Tibial nerve (tissue), 4 donors: ENCODE measurements around the gene MLX. TPM values are rescaled to one million over a fixed set of nuclear protein-coding genes. Genes with fewer than 3 reads are reported as not detected.

ENCODE experiments used
- DNase-seq, 2 donors: peaks; one replicate each; pipeline ENCODE4 v3.0.0-alpha.2; 2019; ENCODE audit warnings: low spot score in 2 of 2
- H3K27ac ChIP-seq, 4 donors: fragments of 200-600 bp; sonication (generic) in 3 of 4; one replicate each; pipeline ENCODE4 v1.5.1; 2017 to 2019; ENCODE audit warnings: mild to moderate bottlenecking in 1 of 4
- H3K27me3 ChIP-seq, 2 donors: fragments of 200-600 bp; sonication (generic) in 1 of 2; one replicate each; pipeline versions ENCODE4 v1.5.1 to v1.6.0; 2017 to 2019
- H3K36me3 ChIP-seq, 3 donors: fragments of 200-600 bp; sonication (generic); one replicate each; pipeline ENCODE4 v1.5.1; 2018 to 2019
- H3K4me1 ChIP-seq, 4 donors: fragments of 200-600 bp; sonication (generic) in 3 of 4; one replicate each; pipeline ENCODE4 v1.5.1; 2017 to 2019
- H3K4me3 ChIP-seq, 4 donors: fragments of 200-600 bp; sonication (generic) in 3 of 4; one replicate each; pipeline ENCODE4 v1.5.1; 2017 to 2019; ENCODE audit warnings: mild to moderate bottlenecking in 1 of 4, moderate library complexity in 1 of 4
- H3K9me3 ChIP-seq, 4 donors: fragments of 200-600 bp; sonication (generic) in 3 of 4; one replicate each; pipeline ENCODE4 v1.5.1; 2017 to 2019
- EP300 ChIP-seq, 2 donors: sonication (generic); formaldehyde crosslinking; IDR thresholded peaks; one replicate each; pipeline ENCODE4 v1.6.1; 2017; ENCODE audit warnings: antibody characterized with exemption in 2 of 2, mild to moderate bottlenecking in 1 of 2
- POLR2A ChIP-seq, 2 donors: fragments of 450-650 bp; IDR thresholded peaks; one replicate each; pipeline ENCODE4 v1.6.1; 2017; ENCODE audit warnings: antibody characterized with exemption in 2 of 2, mild to moderate bottlenecking in 2 of 2, moderate library complexity in 2 of 2
- WGBS, 2 donors: methylation state at CpG; one replicate each; pipeline ENCODE4 v1.1.5; 2018; 5-methylcytosine and 5-hydroxymethylcytosine counted together
- total RNA-seq, 4 donors: library from RNA; depleted of rRNA; stranded (reverse); fragments of >200 nt; gene quantifications; one replicate each; pipeline ENCODE4 v1.1.0, GENCODE V29; 2016
- TF ChIP-seq, protein P1 (sequence below), 5 experiments: fragments of 200-600 bp in 3 of 5; fragments of 450-650 bp in 2 of 5; sonication (generic) in 3 of 5; IDR thresholded peaks; one replicate each; pipeline ENCODE4 v1.5.1; 2016 to 2019; ENCODE audit warnings: antibody characterized with exemption in 5 of 5, mild to moderate bottlenecking in 3 of 5, moderate library complexity in 2 of 5

MLX gene
- total RNA-seq, 4 donors from 2014 or later, result 31.8 to 44.4 (median 39.1) TPM

DNA sequence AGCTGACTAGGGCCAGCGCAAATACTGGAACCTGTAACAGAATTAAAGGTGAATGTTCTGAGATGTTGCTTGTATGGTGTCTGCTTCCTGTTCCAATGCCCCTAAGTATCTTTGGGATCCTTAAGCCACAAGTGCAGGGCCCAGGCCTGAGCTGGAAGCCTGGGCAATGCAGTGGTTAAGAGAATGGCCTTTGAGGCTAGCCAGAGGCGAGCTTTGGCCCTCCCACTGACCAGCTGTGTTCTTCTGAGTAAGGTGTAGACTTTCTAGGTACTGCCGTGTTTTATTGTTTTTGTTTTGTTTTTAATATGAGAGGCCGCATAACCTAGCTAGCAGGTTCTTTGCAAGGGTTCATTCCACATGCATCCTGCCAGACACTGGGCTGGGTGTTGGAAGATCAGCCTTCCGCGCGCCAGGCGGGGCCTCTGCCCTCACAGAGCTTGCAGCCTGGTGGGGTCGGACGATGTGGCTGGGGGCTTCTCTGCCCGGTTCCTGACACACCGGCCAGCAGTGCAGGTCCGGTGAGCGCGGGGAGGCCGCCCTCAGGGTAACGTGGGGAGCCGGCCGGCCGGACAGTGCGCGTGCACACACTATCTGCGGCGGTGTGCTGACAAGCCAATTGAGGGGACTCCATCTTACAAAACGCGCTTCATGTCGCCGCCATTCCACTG, 551 bp upstream of the MLX start:
- H3K36me3 ChIP-seq, result peaks cover 0 to 56% (median 28%) of the 10 kb centered on the region in 3 donors
- H3K4me3 ChIP-seq, result peak overlapping the region; percentile 76 to 95 (median 90)
- H3K4me1 ChIP-seq, result peaks cover 0 to 60% (median 39%) of the 10 kb centered on the region in 4 donors
- H3K9me3 ChIP-seq, result no peaks in the 10 kb centered on the region
- 50 to 56% methylated on average over 11 to 12 of the region's 28 CpGs for WGBS, 2 donors
- peak overlapping the region; percentile 81 to 96 (median 94) for H3K27ac ChIP-seq
- TF ChIP-seq, protein P1, sequence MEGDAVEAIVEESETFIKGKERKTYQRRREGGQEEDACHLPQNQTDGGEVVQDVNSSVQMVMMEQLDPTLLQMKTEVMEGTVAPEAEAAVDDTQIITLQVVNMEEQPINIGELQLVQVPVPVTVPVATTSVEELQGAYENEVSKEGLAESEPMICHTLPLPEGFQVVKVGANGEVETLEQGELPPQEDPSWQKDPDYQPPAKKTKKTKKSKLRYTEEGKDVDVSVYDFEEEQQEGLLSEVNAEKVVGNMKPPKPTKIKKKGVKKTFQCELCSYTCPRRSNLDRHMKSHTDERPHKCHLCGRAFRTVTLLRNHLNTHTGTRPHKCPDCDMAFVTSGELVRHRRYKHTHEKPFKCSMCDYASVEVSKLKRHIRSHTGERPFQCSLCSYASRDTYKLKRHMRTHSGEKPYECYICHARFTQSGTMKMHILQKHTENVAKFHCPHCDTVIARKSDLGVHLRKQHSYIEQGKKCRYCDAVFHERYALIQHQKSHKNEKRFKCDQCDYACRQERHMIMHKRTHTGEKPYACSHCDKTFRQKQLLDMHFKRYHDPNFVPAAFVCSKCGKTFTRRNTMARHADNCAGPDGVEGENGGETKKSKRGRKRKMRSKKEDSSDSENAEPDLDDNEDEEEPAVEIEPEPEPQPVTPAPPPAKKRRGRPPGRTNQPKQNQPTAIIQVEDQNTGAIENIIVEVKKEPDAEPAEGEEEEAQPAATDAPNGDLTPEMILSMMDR (IDR thresholded peaks at IDR 0.05), result no peak
- TF ChIP-seq EP300 (IDR thresholded peaks at IDR 0.05) (no peak), POLR2A (IDR thresholded peaks at IDR 0.05) (no peak)
- DNase-seq, result no peak
- no peaks in the 10 kb centered on the region for H3K27me3 ChIP-seq

GRCh38 chr17:42568341-42569111, 1.6 kb downstream of the MLX start:
- no peak overlapping the region for H3K4me3 ChIP-seq
- H3K4me1 ChIP-seq, result peaks cover 0 to 46% (median 26%) of the 10 kb centered on the region in 4 donors
- no peak for DNase-seq
- peaks cover 2 to 78% (median 33%) of the 10 kb centered on the region in 3 donors for H3K36me3 ChIP-seq
- no peak for TF ChIP-seq EP300 (IDR thresholded peaks at IDR 0.05)
- TF ChIP-seq POLR2A (IDR thresholded peaks at IDR 0.05), result no peak
- TF ChIP-seq, protein P1 (IDR thresholded peaks at IDR 0.05), result no peak
- H3K27ac ChIP-seq, result peak overlapping the region in 3 of 4 donors; percentile 93 to 96 (median 96)
- 89 to 90% methylated on average over 14 of the region's 14 CpGs for WGBS, 2 donors
- no peaks in the 10 kb centered on the region for H3K9me3 ChIP-seq
- no peaks in the 10 kb centered on the region for H3K27me3 ChIP-seq

DNA sequence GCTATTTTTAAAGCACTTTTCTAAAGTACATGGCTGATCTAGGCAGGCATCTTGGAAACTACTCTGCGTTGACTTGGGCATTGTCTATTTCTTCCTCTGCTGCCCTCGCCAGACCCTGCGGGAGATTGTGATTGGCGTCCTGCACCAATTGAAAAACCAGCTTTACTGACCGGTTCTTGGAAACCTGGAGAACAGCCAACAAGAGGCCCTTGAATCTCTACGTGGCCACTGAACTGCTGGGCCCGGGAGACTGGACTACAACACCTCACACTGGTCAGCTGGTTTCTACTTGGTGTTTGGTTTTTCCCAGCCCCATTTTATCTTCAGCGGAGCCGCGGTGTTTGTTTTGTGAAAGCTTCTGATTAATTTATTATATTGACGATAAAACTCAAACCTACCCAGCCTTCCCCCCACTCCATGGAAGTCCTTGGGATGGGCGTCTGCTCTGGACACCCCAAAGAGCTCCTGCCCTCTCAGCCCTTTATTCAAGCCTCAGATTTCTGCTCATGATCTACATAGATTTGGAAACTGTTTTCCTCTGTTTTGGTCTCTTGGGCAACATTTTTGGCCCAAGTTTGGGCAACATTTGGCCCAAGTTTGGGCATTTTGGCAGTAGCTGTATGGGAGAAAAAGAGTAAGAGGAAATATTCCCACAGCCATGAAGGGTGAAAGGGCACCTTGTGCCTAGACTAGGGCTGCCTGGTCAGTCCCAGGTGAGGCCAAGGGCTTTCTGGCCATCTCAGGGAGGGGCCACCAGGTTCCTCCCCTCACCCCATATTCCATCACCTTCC, 4.7 kb downstream of the MLX start:
- H3K36me3 ChIP-seq, result peaks cover 2 to 74% (median 24%) of the 10 kb centered on the region in 3 donors

DNA sequence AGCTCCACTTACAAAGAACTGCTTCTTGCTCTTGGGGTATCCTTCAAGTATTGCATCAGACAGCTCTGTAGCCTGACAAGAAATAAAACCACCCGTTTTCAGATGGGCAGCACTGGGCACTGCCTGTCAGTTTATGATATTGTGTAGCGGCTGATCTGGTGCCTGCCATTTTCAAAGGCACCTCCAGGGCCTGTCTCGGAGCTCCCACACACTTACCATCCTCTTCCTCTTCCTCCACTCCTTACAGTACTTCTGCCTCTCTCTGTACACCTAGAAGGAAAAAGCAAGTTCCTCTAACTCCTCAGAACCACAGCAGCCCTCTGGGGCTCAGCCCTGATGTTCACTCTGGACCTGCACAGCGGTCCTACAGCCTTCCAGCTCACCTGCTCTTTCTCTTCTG, 6.2 kb downstream of the MLX start:
- peaks cover 2 to 74% (median 24%) of the 10 kb centered on the region in 3 donors for H3K36me3 ChIP-seq

More for the DNA sequence above, 4.7 kb downstream of the MLX start:
- TF ChIP-seq POLR2A (IDR thresholded peaks at IDR 0.05) (no peak), EP300 (IDR thresholded peaks at IDR 0.05) (no peak)
- TF ChIP-seq, protein P1 (IDR thresholded peaks at IDR 0.05), result no peak
- H3K9me3 ChIP-seq, result no peaks in the 10 kb centered on the region
- no peak for DNase-seq
- H3K27me3 ChIP-seq, result no peaks in the 10 kb centered on the region
- peaks cover 0 to 25% (median 13%) of the 10 kb centered on the region in 4 donors for H3K4me1 ChIP-seq
- 72 to 76% methylated on average over 12 of the region's 12 CpGs for WGBS, 2 donors
- H3K4me3 ChIP-seq, result no peak overlapping the region
- no peak overlapping the region for H3K27ac ChIP-seq

More for the DNA sequence above, 6.2 kb downstream of the MLX start:
- no peak overlapping the region for H3K27ac ChIP-seq
- TF ChIP-seq EP300 (IDR thresholded peaks at IDR 0.05) (no peak), POLR2A (IDR thresholded peaks at IDR 0.05) (no peak)
- TF ChIP-seq, protein P1 (IDR thresholded peaks at IDR 0.05), result no peak
- DNase-seq, result no peak
- no peaks in the 10 kb centered on the region for H3K27me3 ChIP-seq
- peaks cover 0 to 24% (median 12%) of the 10 kb centered on the region in 4 donors for H3K4me1 ChIP-seq
- 81 to 83% methylated on average over 4 of the region's 4 CpGs for WGBS, 2 donors
- no peak overlapping the region for H3K4me3 ChIP-seq
- no peaks in the 10 kb centered on the region for H3K9me3 ChIP-seq
